ENCODE measurements around the gene MYG1.

The MYG1 gene, protein sequence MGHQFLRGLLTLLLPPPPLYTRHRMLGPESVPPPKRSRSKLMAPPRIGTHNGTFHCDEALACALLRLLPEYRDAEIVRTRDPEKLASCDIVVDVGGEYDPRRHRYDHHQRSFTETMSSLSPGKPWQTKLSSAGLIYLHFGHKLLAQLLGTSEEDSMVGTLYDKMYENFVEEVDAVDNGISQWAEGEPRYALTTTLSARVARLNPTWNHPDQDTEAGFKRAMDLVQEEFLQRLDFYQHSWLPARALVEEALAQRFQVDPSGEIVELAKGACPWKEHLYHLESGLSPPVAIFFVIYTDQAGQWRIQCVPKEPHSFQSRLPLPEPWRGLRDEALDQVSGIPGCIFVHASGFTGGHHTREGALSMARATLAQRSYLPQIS

GRCh38 chr12:53299454-53300180 is at the start of gene MYG1:
TSS of gene MYG1 (plus strand) at chr12:53299695. CDS start at chr12:53299738, 43 bp downstream.
- DNase-seq = peak; percentile 89

- peak; percentile 61 for DNase-seq
Measured at GRCh38 chr12:53251477-53252348, 47.8 kb upstream of the MYG1 start.

GRCh38 chr12:53252349-53252916 is 47.1 kb upstream of the MYG1 start:
- DNase-seq = no peak

- no peak for DNase-seq
Measured at GRCh38 chr12:53253298-53253697, 46.2 kb upstream of the MYG1 start.

- DNase-seq = no peak
Measured at GRCh38 chr12:53254816-53255545, 44.5 kb upstream of the MYG1 start.

DNA sequence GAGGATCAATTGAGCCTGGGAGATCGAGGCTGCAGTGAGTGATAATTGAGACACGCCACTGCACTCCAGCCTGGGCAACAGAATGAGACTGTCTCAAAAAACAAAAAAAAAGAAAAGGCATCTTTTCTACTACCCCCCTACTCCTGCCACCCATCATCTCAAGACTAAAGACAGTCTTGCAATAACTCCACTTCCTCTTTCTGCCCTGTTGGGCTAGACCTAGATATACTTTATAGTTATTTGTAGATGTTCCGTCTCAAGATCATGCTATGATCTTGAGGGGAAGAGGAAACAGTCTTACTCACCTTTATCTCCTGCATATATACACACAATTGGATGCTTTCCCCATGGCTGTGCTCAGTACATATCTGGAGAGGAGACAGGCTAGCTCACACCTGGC is 43.5 kb upstream of the MYG1 start:
- DNase-seq = no peak

- no peak for DNase-seq
Measured at GRCh38 chr12:53258541-53259539, 40.7 kb upstream of the MYG1 start.

GRCh38 chr12:53259891-53260290 is 39.6 kb upstream of the MYG1 start:
- DNase-seq = no peak

- DNase-seq = no peak
Measured at GRCh38 chr12:53265783-53266182, 33.7 kb upstream of the MYG1 start.

- DNase-seq = no peak
Measured at GRCh38 chr12:53267306-53267998, 32.0 kb upstream of the MYG1 start.

- DNase-seq = peak; percentile 70
Measured at GRCh38 chr12:53267999-53268629, 31.4 kb upstream of the MYG1 start, which contains the start of gene ESPL1. TSS of gene ESPL1 (plus strand) at chr12:53268299. CDS start at chr12:53268767, 468 bp downstream.

- no peak for DNase-seq
Measured at GRCh38 chr12:53268630-53269562, 30.6 kb upstream of the MYG1 start.

- DNase-seq = no peak
Measured at GRCh38 chr12:53274445-53274844, 25.1 kb upstream of the MYG1 start.

- no peak for DNase-seq
Measured at GRCh38 chr12:53276511-53276910, 23.0 kb upstream of the MYG1 start.

- DNase-seq = no peak
Measured at GRCh38 chr12:53277981-53278380, 21.5 kb upstream of the MYG1 start.

- no peak for DNase-seq
Measured at GRCh38 chr12:53279283-53279869, 20.1 kb upstream of the MYG1 start.

GRCh38 chr12:53279888-53280498 is 19.5 kb upstream of the MYG1 start:
- no peak for DNase-seq

- DNase-seq = no peak
Measured at GRCh38 chr12:53286448-53286847, 13.0 kb upstream of the MYG1 start.
